Endometrial microvascular endothelial cells (primary cell): ENCODE data around the gene GALNT14. TPM values are rescaled to one million over a fixed set of nuclear protein-coding genes. Genes with fewer than 3 reads are reported as not detected.
"Not testable (repeated sequence)": the region's sequence is repeated elsewhere in the genome, so short reads cannot be mapped to it uniquely, and the experiment has no call there.

ENCODE experiments used
- in situ Hi-C: cut with HindIII; loops from 2 replicates; pipeline ENCODE4 v1.10.0; 2017; ENCODE audit warnings: low sequenced_read_pairs, low pct_unique_long_range_greater_than_20kb; ENCODE audit errors: inconsistent ontology term
- total RNA-seq: library from RNA; depleted of rRNA; stranded (reverse); fragments of >200 nt; gene quantifications from one replicate; pipeline ENCODE4 v1.2.3, GENCODE V29; 2015; ENCODE audit errors: inconsistent ontology term

GALNT14 gene
- total RNA-seq, 1 donor from 2014 or later, result 3.6 TPM

- in situ Hi-C loops, result no loop called here
These were observed 201.3 kb downstream of the GALNT14 start for GRCh38 chr2:30936977-30937376.

- in situ Hi-C loops, result no loop called here
These were observed 202.4 kb downstream of the GALNT14 start for GRCh38 chr2:30935795-30936194.

- in situ Hi-C loops, result no loop called here
These were observed 204.2 kb downstream of the GALNT14 start for GRCh38 chr2:30934066-30934465.

DNA sequence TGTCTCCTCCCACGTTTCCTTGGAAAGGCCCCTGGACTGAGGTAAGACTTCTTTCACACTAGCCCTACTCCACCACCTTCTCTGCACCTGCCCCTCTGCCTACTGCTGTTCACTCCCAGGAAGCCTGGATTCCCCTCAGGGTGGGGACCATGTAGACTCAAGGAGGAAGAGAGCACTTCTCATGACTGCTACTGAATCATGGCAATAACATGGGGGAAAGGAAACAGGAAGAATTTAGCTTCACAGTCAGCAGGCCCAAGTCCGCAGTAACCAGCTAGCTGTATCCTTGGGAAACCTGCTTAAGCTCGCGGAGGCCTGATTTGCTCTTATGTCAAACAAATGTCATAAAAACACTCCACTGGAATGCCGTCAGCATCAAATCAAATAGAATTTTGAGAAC is 204.7 kb downstream of the GALNT14 start:
- in situ Hi-C loops, result no loop called here

DNA sequence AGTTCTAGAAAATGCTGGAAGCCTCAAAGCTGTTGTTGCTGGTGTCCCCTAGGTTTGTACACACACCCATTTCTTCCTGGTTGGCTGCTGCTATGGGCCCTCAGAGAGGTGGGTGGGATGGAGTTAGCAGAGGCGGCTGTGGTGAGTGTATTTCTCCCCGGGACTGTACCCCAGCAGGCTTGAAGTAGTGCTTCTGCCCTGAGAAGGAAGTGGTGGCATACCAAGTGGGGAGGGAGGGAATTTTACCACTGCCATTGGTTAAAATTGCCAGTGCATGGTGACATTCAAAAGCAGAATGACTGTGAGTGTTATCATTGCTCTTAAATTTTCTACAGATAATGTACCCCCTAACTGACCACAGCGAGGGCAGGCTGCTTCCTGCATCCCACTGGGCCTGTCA is 205.4 kb downstream of the GALNT14 start:
- in situ Hi-C loops, result no loop called here

GRCh38 chr2:30931841-30932407 is 206.3 kb downstream of the GALNT14 start:
- in situ Hi-C loops, result no loop called here

- in situ Hi-C loops, result no loop called here
These were observed 207.5 kb downstream of the GALNT14 start for GRCh38 chr2:30930716-30931115.

DNA sequence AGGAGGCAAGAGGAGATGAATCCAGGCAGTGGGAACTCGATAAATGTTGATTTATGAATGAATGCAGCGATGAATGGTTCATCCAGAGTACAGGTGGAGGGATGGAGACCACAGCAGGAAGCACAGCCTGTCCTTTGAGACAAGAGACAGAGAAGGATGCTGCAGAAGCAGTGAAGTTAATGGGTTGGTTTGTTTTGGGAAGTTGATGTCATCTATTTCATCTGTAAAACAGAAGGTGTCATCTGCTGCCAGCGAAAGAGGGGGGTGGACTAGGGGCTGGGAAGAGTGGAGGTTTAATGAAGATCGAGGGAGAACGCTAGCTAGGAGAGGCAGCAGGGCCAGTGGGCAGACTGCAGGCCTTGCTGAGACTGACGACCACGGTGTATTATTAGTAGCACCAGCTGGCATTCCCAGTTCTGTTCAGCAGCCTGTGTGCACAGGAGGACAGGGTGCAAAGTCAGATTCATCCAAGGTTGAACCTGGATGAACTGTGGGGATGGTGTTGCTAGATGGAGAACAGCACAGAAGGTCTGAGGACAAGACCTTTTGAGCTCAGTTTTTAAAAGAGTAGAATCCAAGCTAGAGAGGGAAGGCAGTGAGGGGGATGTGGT is 210.7 kb downstream of the GALNT14 start:
- in situ Hi-C loops, result no loop called here

DNA sequence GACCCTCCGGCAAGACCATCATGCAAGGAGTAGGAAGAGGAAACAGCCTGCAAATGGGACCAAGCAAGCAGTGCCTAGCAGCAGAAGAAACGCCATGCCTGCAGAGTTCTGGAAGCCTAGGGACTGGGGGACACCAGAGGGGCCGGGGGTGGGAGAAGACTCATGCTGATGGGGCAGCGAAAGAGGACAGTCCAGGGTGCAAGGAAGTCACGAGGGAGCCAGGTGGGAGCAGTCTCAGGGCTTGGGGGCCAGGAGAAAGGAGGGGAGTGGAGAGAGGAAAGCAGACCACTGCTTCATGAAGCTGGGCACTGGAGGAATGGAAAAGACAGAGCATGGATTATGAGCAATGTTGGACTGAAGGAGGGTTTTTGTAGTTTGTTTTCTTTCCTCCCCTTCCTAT is 211.6 kb downstream of the GALNT14 start:
- in situ Hi-C loops, result no loop called here

- in situ Hi-C loops, result no loop called here
These were observed 214.6 kb downstream of the GALNT14 start for GRCh38 chr2:30923623-30924022.

DNA sequence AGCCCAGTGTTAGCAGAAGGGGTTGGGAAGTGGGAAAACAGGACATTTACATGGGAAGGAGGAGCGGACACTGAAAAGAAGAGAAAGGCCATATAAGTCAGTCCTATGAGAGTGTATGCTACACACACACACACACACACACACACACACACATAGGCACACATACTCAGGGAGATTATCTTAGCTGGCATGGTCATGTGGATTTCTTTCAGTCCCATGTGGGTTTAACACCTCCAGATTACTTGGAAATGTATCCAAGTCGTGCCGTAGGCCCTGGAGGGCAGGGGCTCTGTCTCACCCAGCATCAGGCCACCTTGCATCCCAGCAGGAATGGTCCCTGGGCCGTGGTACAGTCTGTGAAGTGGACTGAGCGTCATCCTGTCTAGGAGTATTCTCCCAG is 217.7 kb downstream of the GALNT14 start:
- in situ Hi-C loops, result no loop called here

GRCh38 chr2:30915486-30915885 is 222.8 kb downstream of the GALNT14 start:
- in situ Hi-C loops, result no loop called here

DNA sequence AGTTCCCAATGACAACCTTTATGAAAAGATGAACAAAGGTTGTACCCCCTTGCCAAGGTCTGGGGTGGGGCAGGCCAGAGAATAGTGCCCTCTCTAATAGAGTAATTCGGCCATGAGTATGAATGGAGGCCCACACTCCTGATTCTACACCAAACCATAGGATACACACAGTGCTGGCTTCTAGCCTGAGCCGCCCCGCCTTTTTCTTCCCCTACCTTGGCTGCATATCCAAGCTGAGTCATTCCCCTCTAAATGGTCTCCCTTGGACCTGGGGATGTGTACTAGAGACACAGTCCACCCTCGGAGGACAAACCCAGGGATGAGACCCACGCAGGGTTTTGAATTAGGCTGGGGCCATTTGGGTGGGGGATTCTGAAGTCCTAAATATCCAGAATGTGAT is 223.8 kb downstream of the GALNT14 start:
- in situ Hi-C loops, result no loop called here

- in situ Hi-C loops, result no loop called here
These were observed 226.2 kb downstream of the GALNT14 start for GRCh38 chr2:30912056-30912455.

DNA sequence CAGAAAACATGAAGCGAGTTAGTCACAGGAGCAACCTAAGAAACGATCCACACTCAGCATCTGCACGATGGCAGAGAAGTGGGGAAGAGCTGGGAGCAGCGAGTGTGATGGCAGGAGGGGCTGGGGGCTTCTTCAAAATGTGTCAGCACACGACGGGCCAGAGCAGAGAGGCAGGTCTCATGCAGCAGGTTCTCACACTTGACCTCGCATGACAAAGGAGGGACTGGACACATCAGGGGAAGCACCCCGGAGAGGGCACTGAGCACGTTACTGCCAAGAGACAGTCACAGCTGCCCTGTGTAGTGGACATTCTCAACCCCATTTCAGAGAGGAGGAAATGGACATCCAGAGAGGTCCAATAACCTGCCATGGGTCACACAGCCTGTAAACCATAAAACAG is 226.9 kb downstream of the GALNT14 start:
- in situ Hi-C loops, result no loop called here

- in situ Hi-C loops, result no loop called here
These were observed 227.6 kb downstream of the GALNT14 start for GRCh38 chr2:30910686-30911085.

DNA sequence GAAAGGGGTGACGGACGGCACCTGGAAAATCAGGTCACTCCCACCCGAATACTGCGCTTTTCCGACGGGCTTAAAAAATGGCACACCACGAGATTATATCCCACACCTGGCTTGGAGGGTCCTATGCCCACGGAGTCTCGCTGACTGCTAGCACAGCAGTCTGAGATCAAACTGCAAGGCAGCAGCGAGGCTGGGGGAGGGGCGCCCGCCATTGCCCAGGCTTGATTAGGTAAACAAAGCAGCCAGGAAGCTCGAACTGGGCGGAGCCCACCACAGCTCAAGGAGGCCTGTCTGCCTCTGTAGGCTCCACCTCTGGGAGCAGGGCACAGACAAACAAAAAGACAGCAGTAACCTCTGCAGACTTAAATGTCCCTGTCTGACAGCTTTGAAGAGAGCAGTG is 233.8 kb downstream of the GALNT14 start:
- in situ Hi-C loops, result not testable (repeated sequence)

DNA sequence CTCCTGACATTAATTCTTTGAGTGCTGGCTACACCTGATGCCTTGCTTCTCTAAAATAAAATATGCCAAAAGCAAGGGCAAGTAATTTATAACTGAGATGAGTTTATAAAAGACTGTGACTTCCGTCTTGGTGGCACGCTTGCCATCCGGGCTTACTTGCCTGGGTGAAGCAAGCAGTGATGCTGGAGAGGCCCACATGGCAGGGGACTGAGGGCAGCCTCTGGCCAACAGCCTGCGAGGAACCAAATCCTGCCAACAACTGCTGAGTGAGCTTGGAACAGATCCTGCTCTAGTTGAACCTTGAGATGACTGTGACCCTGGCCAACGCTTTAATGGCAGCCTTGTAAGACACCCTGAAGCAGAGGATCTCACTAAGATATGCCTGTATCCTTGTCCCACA is 234.9 kb downstream of the GALNT14 start:
- in situ Hi-C loops, result no loop called here

DNA sequence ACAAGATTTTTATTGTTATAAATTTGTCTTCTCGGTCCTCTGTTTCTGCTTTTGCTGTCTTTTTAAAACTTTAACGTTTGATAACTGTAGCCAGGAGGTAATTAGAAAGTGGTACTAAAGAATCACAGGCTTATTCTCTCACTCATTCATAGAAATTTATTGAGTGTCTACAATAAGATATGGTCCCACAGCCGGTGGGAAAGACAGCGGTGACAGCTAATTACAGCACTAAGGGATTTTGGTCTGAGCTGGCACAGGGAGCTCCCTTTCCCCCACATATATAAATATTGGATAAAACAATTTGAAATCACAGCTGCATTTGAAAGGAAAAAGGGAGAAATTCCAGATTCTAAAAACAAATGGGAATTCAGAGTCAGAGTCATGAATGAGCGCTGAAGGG is 237.9 kb downstream of the GALNT14 start:
- in situ Hi-C loops, result no loop called here

DNA sequence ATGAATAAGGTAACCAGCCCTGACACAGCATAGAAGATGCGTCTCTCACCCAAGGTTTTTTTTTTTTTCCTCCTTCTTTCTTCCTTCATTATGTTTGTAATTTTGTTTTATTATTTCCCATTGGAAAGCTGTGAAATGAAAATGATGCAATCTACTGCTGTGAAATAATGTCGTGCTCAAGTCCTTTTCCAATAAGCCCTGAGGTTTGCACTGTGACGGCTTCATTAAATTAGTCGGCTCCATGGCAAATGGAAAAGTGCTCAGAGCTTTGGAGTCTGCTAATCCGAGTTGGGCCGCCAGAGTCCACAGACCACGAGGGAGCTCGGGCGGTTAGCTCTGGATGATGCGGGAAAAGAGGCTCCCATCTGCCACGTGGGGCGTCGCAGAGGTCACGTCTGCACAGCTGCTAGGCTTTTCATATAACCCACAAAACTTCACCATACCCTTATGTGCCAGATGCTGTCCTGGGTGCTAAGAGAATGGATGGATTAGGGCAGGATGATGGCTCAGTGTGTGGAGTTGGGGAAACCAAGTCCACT is 238.7 kb downstream of the GALNT14 start:
- in situ Hi-C loops, result no loop called here

DNA sequence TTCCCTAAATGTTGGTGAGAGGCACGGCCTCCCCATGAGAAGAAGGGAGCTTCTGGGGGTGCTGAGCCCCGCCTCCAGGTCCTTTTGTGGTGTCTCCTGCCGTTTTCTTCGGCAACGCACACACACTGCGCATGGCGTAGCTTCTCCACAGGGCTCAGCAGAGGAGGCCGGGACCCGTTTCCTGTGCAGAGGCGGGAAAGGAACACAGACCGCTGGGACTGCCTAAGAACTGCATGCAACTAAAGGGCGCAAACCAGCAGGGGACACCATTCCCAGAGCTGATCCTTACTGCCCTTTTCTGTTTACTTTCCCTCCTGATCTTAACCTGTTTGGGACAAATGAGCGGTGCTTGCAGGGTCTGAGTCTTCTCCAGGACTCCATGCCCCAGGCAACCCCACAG is 240.7 kb downstream of the GALNT14 start:
- in situ Hi-C loops, result no loop called here
